NCI-H146 treated with DMSO at 0.1 percent for 48 hours (cell line): ENCODE measurements around the gene PRIMA1.

Experiments
- DNase-seq: peaks from one replicate; lab custom pipeline; 2025; ENCODE audit not compliant: unreplicated experiment; lab: John Stamatoyannopoulos, UW

The PRIMA1 gene

GRCh38 chr14:93759719-93760307 lies 28.5 kb downstream of the PRIMA1 start:
- peak; percentile 30 for DNase-seq

- DNase-seq, result no peak
Measured at GRCh38 chr14:93757206-93757605, 31.1 kb downstream of the PRIMA1 start.

GRCh38 chr14:93753647-93754046 lies 34.6 kb downstream of the PRIMA1 start:
- no peak for DNase-seq

- DNase-seq, result no peak
Measured at GRCh38 chr14:93752980-93753561, 35.2 kb downstream of the PRIMA1 start.

- DNase-seq, result no peak
Measured at GRCh38 chr14:93751946-93752655, 36.2 kb downstream of the PRIMA1 start.

DNA sequence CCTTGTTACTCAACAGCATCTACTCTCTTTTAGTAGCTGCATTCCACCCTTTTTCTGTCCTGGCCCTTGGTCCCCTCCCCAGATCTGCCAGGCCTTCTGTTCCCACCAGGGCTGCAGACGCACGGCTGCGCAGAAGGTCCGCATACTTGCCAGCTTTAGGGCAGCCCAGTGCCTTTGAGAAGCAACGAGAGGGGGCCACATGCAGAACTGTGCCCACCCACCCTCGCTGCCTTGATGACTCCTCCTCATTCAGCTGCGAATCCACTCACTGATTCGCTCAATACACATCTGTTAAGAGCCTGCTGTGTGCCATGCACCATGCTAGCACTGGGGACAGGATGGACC lies 39.2 kb downstream of the PRIMA1 start:
- no peak for DNase-seq

- no peak for DNase-seq
Measured at GRCh38 chr14:93748208-93749075, 39.8 kb downstream of the PRIMA1 start.

DNA sequence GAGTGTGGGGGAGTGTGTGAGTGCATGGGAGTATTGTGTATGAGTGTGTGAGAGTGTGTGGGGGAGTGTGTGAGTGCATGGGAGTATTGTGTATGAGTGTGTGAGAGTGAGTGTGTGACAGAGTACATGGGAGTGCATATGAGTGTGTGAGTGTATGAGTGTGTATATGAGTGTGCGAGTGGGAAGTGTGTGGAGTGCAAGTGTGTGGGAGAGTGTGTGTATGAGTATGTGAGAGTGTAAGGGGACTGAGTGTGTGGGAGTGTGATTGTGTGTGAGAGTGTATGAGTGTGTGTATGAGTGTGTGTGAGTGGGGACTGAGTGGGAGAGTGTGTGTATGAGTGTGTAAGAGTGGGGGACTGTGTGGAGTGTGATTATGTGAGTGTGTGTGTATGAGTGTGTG lies 40.7 kb downstream of the PRIMA1 start:
- no peak for DNase-seq

GRCh38 chr14:93747102-93747501 lies 41.2 kb downstream of the PRIMA1 start:
- no peak for DNase-seq

DNA sequence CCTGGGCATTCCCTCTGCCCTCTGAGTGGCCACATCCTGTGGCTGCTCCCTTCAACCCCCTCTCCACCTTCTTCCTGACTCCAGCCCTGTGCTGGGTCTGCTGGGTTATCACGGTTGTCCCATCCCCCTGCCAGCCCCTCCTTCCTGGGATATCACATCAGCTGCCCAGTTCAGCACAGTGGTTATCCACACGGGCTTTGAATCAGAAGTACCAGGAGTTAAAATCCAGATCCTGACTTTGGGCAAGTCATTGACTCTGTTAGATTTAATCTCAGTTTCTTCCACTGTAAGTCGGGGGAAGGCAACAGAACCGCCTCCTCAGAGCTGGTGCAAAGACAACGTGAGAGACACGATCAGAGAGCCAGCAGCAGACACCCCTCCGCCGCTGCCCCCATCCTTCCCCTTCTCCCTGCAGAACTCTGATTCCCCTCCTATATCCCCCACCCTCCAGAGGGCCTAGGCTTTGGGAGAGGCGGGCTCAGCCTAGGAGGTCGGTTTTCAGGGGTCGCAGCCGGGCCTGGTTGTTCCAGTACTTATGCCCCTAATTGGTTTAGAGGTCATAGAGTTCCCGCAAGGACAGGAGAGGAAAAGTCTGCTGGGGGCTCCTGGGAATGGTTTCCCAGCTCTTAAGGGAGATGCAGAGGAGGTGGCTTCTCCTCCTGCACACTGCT lies 42.5 kb downstream of the PRIMA1 start:
- DNase-seq, result no peak

DNA sequence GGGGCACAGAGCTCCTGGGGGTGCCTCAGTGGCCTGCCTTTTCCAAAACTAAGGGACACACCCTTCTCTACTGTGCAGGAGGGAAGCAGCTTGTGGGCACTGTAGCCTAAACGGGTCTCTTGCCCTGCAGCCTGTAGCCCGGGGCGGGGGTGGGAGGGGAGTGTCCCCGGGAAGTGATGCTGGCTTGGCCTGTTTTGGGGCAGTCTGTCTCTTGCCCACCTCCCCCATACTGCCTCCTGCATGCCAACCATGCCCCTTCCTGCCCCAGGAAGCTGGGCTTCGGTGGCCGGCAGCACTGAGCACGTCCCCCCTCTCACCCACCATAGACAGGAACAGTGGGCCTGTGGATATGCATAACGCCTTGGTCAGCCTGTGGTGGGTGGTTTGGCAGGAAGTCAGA lies 43.4 kb downstream of the PRIMA1 start:
- DNase-seq, result no peak

DNA sequence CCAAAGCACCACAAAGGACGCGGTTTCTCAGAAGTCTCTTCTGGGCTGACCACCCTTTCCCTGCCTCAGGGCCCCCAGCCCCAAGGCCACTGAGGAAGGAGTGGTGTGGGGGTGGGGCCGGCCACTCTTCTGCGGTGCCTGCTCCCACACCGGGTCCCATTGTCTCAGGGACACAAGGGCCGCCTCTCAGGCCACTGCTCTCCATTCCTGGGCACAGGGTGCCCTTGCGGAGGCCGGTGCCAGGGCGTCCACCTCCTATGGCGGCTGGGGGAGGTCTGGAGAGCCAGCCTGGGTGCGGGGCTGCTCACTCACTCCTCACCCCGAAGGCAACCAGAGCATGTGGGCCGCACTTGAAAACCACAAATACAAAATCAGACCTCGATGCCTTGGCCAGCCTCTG lies 44.1 kb downstream of the PRIMA1 start:
- no peak for DNase-seq

DNA sequence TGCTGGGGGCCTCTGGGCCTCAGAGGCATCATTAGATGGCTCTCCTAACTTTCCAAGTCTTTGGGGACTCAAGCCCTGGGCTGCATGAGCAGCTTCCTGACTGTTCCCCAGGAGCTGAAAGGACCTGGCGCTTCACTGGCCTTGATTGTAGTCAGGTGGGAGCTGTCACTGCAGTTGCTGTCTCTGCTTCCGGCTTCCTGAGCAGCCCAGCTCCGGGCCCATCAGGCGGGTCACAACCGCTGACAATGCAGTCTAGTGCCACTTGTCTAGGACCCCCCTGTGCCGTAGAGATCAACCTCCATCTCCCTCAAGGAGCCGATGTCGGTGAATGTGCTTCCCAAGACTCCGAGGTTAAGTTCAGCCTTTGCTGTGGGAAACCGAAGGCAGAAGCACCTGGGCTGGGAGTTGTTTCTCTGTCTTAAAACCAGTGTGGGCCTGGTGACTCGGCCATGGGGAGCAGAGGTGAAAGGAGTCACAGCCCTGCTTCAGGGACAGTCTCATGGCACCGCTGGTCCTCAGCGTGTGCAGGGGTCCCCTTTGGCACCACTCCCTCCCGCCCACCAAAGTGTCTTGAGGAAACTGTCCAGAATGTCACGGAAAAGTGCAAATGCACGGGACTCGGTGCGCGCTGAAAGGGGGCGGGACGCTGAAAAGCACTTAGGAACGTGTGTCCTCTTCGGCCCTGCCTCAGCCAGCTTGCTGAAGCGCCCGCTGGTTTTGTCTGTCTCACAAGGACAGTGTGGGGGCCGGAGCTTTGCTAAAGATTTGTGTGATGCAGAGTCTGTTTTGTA lies 44.8 kb downstream of the PRIMA1 start:
- no peak for DNase-seq

DNA sequence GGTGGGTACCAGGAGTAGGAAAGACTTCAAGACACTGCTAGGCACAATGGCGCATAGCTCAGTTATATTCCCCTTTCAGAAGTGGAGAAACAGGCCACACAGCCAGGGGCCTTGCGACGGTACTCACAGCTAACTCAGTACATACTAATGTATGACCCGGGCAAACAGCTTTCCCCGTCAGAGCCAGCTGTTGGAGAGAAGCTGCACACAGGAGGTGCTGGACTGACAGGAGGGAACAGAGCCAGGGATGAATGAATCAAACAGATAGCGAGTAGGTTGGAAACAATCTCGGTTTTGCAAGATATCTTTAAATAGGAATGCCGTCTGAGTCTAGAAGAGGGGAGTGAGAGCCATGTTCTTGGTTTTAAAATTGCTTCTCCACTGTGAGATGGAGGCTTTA lies 45.5 kb downstream of the PRIMA1 start:
- no peak for DNase-seq

DNA sequence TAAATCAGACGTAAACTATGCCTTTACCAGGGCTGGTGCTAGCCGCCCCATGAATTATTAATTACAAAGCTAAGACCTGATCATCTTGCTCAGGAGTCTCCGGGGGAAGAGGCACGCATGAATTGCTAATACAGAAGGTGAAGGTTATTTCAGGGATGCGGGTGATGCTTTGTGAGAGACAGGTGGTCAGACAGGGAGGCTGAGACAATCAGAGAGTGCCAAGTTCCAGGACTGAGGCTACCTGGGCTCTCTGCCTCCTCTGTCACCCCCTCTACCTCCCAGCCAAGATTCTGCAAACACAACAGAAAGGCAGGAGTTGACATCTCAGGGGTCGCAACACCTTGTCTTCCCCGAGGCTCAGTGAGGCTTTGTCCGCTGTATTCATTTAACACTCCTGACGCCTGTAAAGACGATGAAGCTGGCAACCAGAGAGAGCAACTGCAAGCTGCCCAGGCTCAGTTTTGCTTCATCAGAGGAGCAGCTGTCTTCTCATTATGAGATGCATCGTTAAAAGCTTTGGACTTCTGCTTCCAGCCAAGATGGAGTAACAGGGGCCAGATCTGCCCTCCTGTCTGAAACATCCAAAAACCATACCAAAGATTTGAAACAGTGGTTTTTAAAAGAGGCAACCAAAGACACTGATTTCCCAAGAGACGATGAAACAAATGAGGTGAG lies 46.6 kb downstream of the PRIMA1 start:
- no peak for DNase-seq

GRCh38 chr14:93737634-93738033 lies 50.7 kb downstream of the PRIMA1 start:
- no peak for DNase-seq

DNA sequence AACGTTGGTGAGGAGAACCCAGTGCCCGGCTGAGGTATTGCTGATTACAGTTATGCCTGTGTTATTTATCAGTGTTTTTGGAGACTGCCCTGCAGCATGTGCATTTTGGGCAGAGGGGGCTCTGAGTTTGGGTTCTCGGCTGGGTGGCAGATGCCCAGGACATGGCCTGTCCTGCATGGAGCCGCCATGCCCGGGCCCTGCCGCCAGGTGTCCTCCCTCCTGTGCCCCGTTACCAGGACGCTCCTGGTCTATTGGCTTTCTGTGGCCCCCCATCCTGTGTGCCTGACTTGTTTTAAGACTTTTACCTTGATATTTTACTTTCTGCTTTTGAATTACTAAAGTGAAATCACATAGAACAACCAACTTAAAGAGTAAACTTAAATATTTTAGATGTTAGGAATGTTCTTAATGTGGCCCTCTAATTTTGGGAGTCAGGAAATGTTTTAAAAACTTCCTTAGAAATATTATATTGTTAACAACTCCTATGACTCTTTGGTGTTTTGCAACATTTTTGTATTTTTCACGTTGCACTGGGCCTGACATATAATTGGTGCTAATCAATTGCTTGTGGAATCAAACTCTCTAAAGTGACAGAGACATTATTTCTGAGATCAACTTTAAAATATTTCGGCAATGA lies 51.8 kb downstream of the PRIMA1 start:
- no peak for DNase-seq

DNA sequence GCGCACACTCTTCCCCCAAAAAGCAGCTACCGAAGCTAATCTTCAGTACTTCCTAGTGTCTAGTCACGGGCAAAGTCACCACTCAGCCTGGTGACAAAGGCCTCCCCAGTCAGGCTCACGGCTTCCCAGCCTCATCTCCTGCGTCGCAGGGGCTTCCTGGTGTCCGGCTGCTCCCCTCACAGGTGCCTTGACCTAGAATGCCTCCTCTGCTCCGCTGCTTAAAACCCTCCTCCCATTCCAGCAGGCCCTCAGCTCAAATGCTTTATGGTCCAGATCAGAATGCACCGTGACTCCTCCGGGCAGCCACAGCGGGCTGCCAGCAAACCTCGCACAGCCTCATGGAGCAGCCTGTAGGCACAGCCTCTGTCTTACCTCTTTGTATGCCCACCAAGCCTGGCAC lies 53.1 kb downstream of the PRIMA1 start:
- DNase-seq, result no peak

DNA sequence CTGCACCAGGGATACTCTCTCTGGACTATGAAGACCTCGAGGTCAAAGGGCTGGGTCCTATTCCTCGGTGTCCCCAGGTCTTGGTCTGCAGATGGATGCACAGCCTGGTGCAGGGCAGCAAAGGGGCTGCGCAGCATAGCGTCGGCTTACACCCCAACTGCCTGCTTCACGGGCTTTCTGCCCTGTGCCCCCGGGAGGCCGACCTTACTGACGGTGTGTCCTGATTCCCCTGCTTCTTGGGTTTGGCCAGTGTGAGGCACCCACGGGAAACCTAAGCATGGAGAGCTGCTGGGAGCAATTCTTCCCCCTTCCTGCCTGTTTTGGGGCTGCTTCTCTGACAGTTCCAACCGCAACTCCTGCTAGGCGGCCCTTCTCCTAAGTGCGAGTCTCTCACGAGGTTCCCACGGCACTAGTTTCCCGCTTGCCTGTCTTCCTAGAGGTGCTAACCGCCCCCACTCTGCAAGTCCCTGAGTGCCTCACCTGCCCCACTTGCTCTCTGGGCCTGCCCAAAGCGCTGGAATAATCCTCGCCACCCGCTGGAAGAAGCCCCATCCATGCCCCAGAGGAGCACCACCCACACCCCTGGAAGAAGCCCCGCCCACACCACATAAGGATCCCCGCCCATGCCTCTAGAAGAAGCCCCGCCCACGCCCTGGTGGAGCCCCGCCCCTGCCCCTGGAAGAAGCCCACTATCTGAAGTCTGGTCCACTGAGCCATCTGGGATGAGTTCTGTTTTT lies 54.0 kb downstream of the PRIMA1 start:
- DNase-seq, result no peak
